IMR-90 (cell line): Measurements from ENCODE around the gene TMPRSS11A. TPM values are rescaled to one million over a fixed set of nuclear protein-coding genes. Genes with fewer than 3 reads are reported as not detected.

ENCODE experiments used
- ATAC-seq: fragments of 200-7000 bp; cut with Tn5 transposase; 2 replicates; pipeline ENCODE4 v1.9.1; 2020; ENCODE audit warnings: low read depth, mild to moderate bottlenecking, moderate library complexity
- BruUV-seq: library from RNA; stranded (reverse); fragments of 400-500 nt; replicated peaks from 2 replicates; lab custom pipeline; 2021; lab: Mats Ljungman, UMichigan
- CTCF ChIA-PET: fragments of 300-600 bp; formaldehyde crosslinking; extraction: SDS; loops from one replicate; lab custom pipeline; 2021; ENCODE audit warnings: antibody characterized with exemption; lab: Yijun Ruan, JAX
- POLR2A ChIA-PET: fragments of 300-600 bp; sonication (Branson Sonifier 250); formaldehyde crosslinking; loops from one replicate; lab custom pipeline; 2022; ENCODE audit warnings: antibody characterized with exemption; ENCODE audit not compliant: unreplicated experiment; lab: Charles Lee
- DNase-seq: peaks from one replicate; pipeline ENCODE4 v3.0.0; 2013
- H2AFZ ChIP-seq: replicated peaks from 2 replicates; pipeline ENCODE3; 2013; ENCODE audit warnings: low read length, mild to moderate bottlenecking; ENCODE audit not compliant: poor library complexity
- H2AK5ac ChIP-seq: 2 replicates; pipeline ENCODE4 v1.6.1; 2013; ENCODE audit warnings: low read depth, low read length, inconsistent platforms
- H2AK9ac ChIP-seq: replicated peaks from 2 replicates; pipeline ENCODE3; 2013; ENCODE audit warnings: mild to moderate bottlenecking, low read depth, low read length, moderate library complexity; ENCODE audit not compliant: poor library complexity
- H2BK120ac ChIP-seq: 2 replicates; pipeline ENCODE4 v1.6.1; 2013; ENCODE audit warnings: low read depth, low read length, inconsistent platforms
- H2BK15ac ChIP-seq: 3 replicates; pipeline ENCODE4 v1.6.1; 2013; ENCODE audit warnings: low read depth, low read length, inconsistent platforms
- H2BK20ac ChIP-seq: 2 replicates; pipeline ENCODE4 v1.6.1; 2013; ENCODE audit warnings: low read depth, mild to moderate bottlenecking, inconsistent platforms, low read length, moderate library complexity
- H2BK5ac ChIP-seq: 2 replicates; pipeline ENCODE4 v1.6.1; 2013; ENCODE audit warnings: mild to moderate bottlenecking, low read depth, low read length, inconsistent platforms; ENCODE audit not compliant: poor library complexity, severe bottlenecking
- H3K14ac ChIP-seq: replicated peaks from 2 replicates; pipeline ENCODE4 v1.6.1; 2013; ENCODE audit warnings: low read depth, low read length, inconsistent platforms
- H3K18ac ChIP-seq: 2 replicates; pipeline ENCODE4 v1.6.1; 2013; ENCODE audit warnings: low read depth, low read length, control low read depth
- H3K23ac ChIP-seq: 2 replicates; pipeline ENCODE4 v1.6.1; 2013; ENCODE audit warnings: low read depth, low read length, inconsistent platforms
- H3K27ac ChIP-seq: 2 replicates; pipeline ENCODE4 v1.5.1; 2013; ENCODE audit warnings: mild to moderate bottlenecking, control low read depth, low read length; ENCODE audit not compliant: insufficient read depth
- H3K27me3 ChIP-seq: 2 replicates; pipeline ENCODE4 v1.6.1; 2013; ENCODE audit warnings: low read length; ENCODE audit not compliant: control insufficient read depth, insufficient read depth
- H3K36me3 ChIP-seq: 2 replicates; pipeline ENCODE4 v1.6.1; 2013; ENCODE audit warnings: low read length, mixed read lengths; ENCODE audit not compliant: control insufficient read depth, insufficient read depth
- H3K4ac ChIP-seq: 2 replicates; pipeline ENCODE4 v1.6.1; 2013; ENCODE audit warnings: low read depth, low read length, inconsistent platforms
- H3K4me1 ChIP-seq: 2 replicates; pipeline ENCODE4 v1.6.1; 2013; ENCODE audit warnings: low read length, mixed read lengths; ENCODE audit not compliant: control insufficient read depth, insufficient read depth
- H3K4me2 ChIP-seq: 2 replicates; pipeline ENCODE4 v1.6.1; 2013; ENCODE audit warnings: low read depth, mild to moderate bottlenecking, control low read depth, low read length, moderate library complexity
- H3K4me3 ChIP-seq: 2 replicates; pipeline ENCODE4 v1.5.1; 2013; ENCODE audit warnings: low read depth, mild to moderate bottlenecking, control low read depth, low read length, moderate library complexity; ENCODE audit not compliant: insufficient read depth
- H3K56ac ChIP-seq: 2 replicates; pipeline ENCODE4 v1.6.1; 2013; ENCODE audit warnings: low read length, inconsistent platforms; ENCODE audit not compliant: insufficient read depth; ENCODE audit errors: extremely low read depth
- H3K79me1 ChIP-seq, 2 experiments: 2 replicates each; pipeline ENCODE4 v1.6.1; 2013; ENCODE audit warnings: low read length in 2 of 2, inconsistent platforms in 1 of 2, low read depth in 1 of 2
- H3K9ac ChIP-seq: 2 replicates; pipeline ENCODE4 v1.6.1; 2013; ENCODE audit warnings: low read depth, low read length, control low read depth
- H3K9me1 ChIP-seq: 2 replicates; pipeline ENCODE4 v1.6.1; 2013; ENCODE audit warnings: low read length, inconsistent platforms; ENCODE audit not compliant: insufficient read depth
- H3K9me3 ChIP-seq: 2 replicates; pipeline ENCODE4 v1.6.1; 2013; ENCODE audit warnings: low read length; ENCODE audit not compliant: control insufficient read depth, insufficient read depth
- H4K20me1 ChIP-seq: 2 replicates; pipeline ENCODE4 v1.6.1; 2013; ENCODE audit warnings: low read length, inconsistent platforms; ENCODE audit not compliant: insufficient read depth
- H4K5ac ChIP-seq: 2 replicates; pipeline ENCODE4 v1.6.1; 2013; ENCODE audit warnings: mild to moderate bottlenecking, low read depth, low read length, control low read depth
- H4K8ac ChIP-seq, 2 experiments: 2 replicates each; pipeline ENCODE4 v1.6.1; 2013; ENCODE audit warnings: low read depth in 2 of 2, low read length in 2 of 2, control low read depth in 1 of 2, inconsistent platforms in 1 of 2
- H4K91ac ChIP-seq: 2 replicates; pipeline ENCODE4 v1.6.1; 2013; ENCODE audit warnings: low read depth, low read length, inconsistent platforms; ENCODE audit not compliant: insufficient read depth
- MAFK ChIP-seq: IDR thresholded peaks from 2 replicates; pipeline ENCODE4 v1.6.1; 2012; ENCODE audit warnings: low read depth, low read length, improper control_type of control experiment
- dilution Hi-C: fragments of 300-500 bp; cut with HindIII; formaldehyde crosslinking; loops from one replicate; pipeline ENCODE4 v1.14.3; 2018; ENCODE audit warnings: low sequenced_read_pairs; ENCODE audit not compliant: unreplicated experiment
- in situ Hi-C: fragments of 300-500 bp; cut with MboI; formaldehyde crosslinking; loops from 3 replicates; pipeline ENCODE4 v1.14.3; 2019; ENCODE audit warnings: low sequenced_read_pairs, inconsistent platforms, mixed read lengths
- intact Hi-C: fragments of 100-400 bp; cut with micrococcal nuclease; formaldehyde crosslinking; loops from 2 replicates; pipeline ENCODE4 v1.10.0; 2022
- polyA plus RNA-seq, 3 experiments: library from polyadenylated mRNA; depleted of rRNA; stranded (reverse); fragments of >200 nt; gene quantifications; 2 replicates each; pipeline ENCODE4 v1.2.3, GENCODE V29; 2012; ENCODE audit warnings: low replicate concordance in 1 of 3
- total RNA-seq: library from RNA; depleted of rRNA; stranded (reverse); fragments of >200 nt; gene quantifications from 2 replicates; pipeline ENCODE4 v1.2.3, GENCODE V29; 2012
- TF ChIP-seq, protein P1 (sequence below): fragments of 150-350 bp; IDR thresholded peaks from 2 replicates; pipeline ENCODE4 v1.6.1; 2017; ENCODE audit warnings: mild to moderate bottlenecking, antibody characterized with exemption, low read length, low read depth

TMPRSS11A gene
- total and polyA plus RNA-seq, 2 of the 4 experiments (the other 2 are of a cell fraction): not detected

- no peak overlapping the region for H4K91ac ChIP-seq
- dilution Hi-C loops (no loop called here), intact Hi-C loops (no loop called here), in situ Hi-C loops (no loop called here)
- no peaks in the 10 kb centered on the region for H3K4me1 ChIP-seq
- no peak overlapping the region for H3K18ac ChIP-seq
- no peak overlapping the region for H3K56ac ChIP-seq
- no peak overlapping the region for H3K4ac ChIP-seq
- ChIA-PET CTCF (no interaction called here), POLR2A (no interaction called here)
- no peak overlapping the region for H3K14ac ChIP-seq
- H3K27ac ChIP-seq: no peak overlapping the region
- no peak for ATAC-seq
- H4K8ac ChIP-seq: no peak overlapping the region
- H3K79me1 ChIP-seq: no peaks in the 10 kb centered on the region
- no peaks in the 10 kb centered on the region for H3K36me3 ChIP-seq
- H3K9me1 ChIP-seq: no peaks in the 10 kb centered on the region
- H2BK15ac ChIP-seq: no peak overlapping the region
- no peak overlapping the region for H2AK5ac ChIP-seq
- BruUV-seq: no TSS peak
- TF ChIP-seq MAFK: peak; percentile 39
- TF ChIP-seq, protein P1, sequence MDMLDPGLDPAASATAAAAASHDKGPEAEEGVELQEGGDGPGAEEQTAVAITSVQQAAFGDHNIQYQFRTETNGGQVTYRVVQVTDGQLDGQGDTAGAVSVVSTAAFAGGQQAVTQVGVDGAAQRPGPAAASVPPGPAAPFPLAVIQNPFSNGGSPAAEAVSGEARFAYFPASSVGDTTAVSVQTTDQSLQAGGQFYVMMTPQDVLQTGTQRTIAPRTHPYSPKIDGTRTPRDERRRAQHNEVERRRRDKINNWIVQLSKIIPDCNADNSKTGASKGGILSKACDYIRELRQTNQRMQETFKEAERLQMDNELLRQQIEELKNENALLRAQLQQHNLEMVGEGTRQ: no peak
- H2AFZ ChIP-seq: no peak overlapping the region
- H3K4me3 ChIP-seq: no peak overlapping the region
- no peak overlapping the region for H2BK120ac ChIP-seq
- no peak overlapping the region for H3K4me2 ChIP-seq
- no peaks in the 10 kb centered on the region for H4K20me1 ChIP-seq
- no peak overlapping the region for H2BK5ac ChIP-seq
- no peak overlapping the region for H2BK20ac ChIP-seq
- H3K23ac ChIP-seq: no peak overlapping the region
- peaks cover 4% of the 10 kb centered on the region for H3K27me3 ChIP-seq
- H3K9ac ChIP-seq: no peak overlapping the region
- no peak overlapping the region for H4K5ac ChIP-seq
- no peaks in the 10 kb centered on the region for H3K9me3 ChIP-seq
- DNase-seq: no peak
- no peak overlapping the region for H2AK9ac ChIP-seq
Observed at GRCh38 chr4:67918428-67918827, 44.9 kb downstream of the TMPRSS11A start.
